Tibial nerve (tissue), 4 donors: ENCODE data around the gene CBFB.

ENCODE experiments used
- CTCF ChIP-seq, 5 experiments: fragments of 200-600 bp in 3 of 5; fragments of 450-650 bp in 2 of 5; sonication (generic) in 3 of 5; IDR thresholded peaks; one replicate each; pipeline ENCODE4 v1.5.1; 2016 to 2019; ENCODE audit warnings: antibody characterized with exemption in 5 of 5, mild to moderate bottlenecking in 3 of 5, moderate library complexity in 2 of 5
- EP300 ChIP-seq, 2 donors: sonication (generic); formaldehyde crosslinking; IDR thresholded peaks; one replicate each; pipeline ENCODE4 v1.6.1; 2017; ENCODE audit warnings: antibody characterized with exemption in 2 of 2, mild to moderate bottlenecking in 1 of 2
- POLR2A ChIP-seq, 2 donors: fragments of 450-650 bp; IDR thresholded peaks; one replicate each; pipeline ENCODE4 v1.6.1; 2017; ENCODE audit warnings: antibody characterized with exemption in 2 of 2, mild to moderate bottlenecking in 2 of 2, moderate library complexity in 2 of 2

- TF ChIP-seq CTCF (IDR thresholded peaks at IDR 0.05) (no peak), POLR2A (IDR thresholded peaks at IDR 0.05) (no peak), EP300 (IDR thresholded peaks at IDR 0.05) (no peak)
Observed at GRCh38 chr16:66988197-66988788, 40.7 kb upstream of the CBFB start, which contains the start of gene CES4A.
